HPDE6-E6E7 (cell line): ENCODE results near the gene SIL1.
"Not testable (repeated sequence)": the region's sequence is repeated elsewhere in the genome, so short reads cannot be mapped to it uniquely, and the experiment has no call there.

Experiments
- DNase-seq: peaks from one replicate; pipeline ENCODE4 v3.0.0; 2011; ENCODE audit warnings: missing footprints; ENCODE audit errors: extremely low spot score

The SIL1 gene

GRCh38 chr5:139108063-139108824 lies 89.9 kb downstream of the SIL1 start:
- no peak for DNase-seq

- no peak for DNase-seq
These were observed 92.5 kb downstream of the SIL1 start for GRCh38 chr5:139105621-139106071.

GRCh38 chr5:139104577-139105276 lies 93.4 kb downstream of the SIL1 start:
- no peak for DNase-seq

GRCh38 chr5:139103762-139104161 lies 94.4 kb downstream of the SIL1 start:
- DNase-seq, result no peak

- DNase-seq, result peak; percentile 47
These were observed 97.3 kb downstream of the SIL1 start for GRCh38 chr5:139100825-139101224.

GRCh38 chr5:139094154-139095131 lies 103.7 kb downstream of the SIL1 start:
- DNase-seq, result no peak

- no peak for DNase-seq
These were observed 105.3 kb downstream of the SIL1 start for GRCh38 chr5:139092741-139093343.

GRCh38 chr5:139091439-139092156 lies 106.6 kb downstream of the SIL1 start:
- no peak for DNase-seq

- DNase-seq, result no peak
These were observed 107.6 kb downstream of the SIL1 start for GRCh38 chr5:139090581-139090980.

- no peak for DNase-seq
These were observed 110.1 kb downstream of the SIL1 start for GRCh38 chr5:139088024-139088423.

- no peak for DNase-seq
These were observed 115.2 kb downstream of the SIL1 start for GRCh38 chr5:139082813-139083498.

GRCh38 chr5:139079991-139080610 lies 118.1 kb downstream of the SIL1 start:
- DNase-seq, result no peak

GRCh38 chr5:139079225-139079990 lies 118.8 kb downstream of the SIL1 start:
- DNase-seq, result no peak

- no peak for DNase-seq
These were observed 119.8 kb downstream of the SIL1 start for GRCh38 chr5:139078345-139078744.

GRCh38 chr5:139077899-139078298 lies 120.3 kb downstream of the SIL1 start:
- DNase-seq, result no peak

- DNase-seq, result no peak
These were observed 122.1 kb downstream of the SIL1 start for GRCh38 chr5:139076111-139076510.

- DNase-seq, result no peak
These were observed 122.8 kb downstream of the SIL1 start for GRCh38 chr5:139075066-139076050.

GRCh38 chr5:139073956-139074355 lies 124.2 kb downstream of the SIL1 start:
- not testable (repeated sequence) for DNase-seq
